SK-N-SH treated with all-trans-retinoic acid at 6 μM for 48 hours (cell line): Measurements from ENCODE around the gene AP1G2.

ENCODE experiments used
- ATAC-seq: fragments of 200-7000 bp; cut with Tn5 transposase; 3 replicates; pipeline ENCODE4 v1.9.1; 2020; ENCODE audit warnings: mild to moderate bottlenecking, moderate library complexity
- ARNTL ChIP-seq: fragments of 450-650 bp; formaldehyde crosslinking; IDR thresholded peaks from 2 replicates; pipeline ENCODE4 v1.5.0; 2020; ENCODE audit warnings: low read depth, mild to moderate bottlenecking, moderate library complexity, borderline replicate concordance
- BACH2 ChIP-seq: fragments of 250-450 bp; sonication (Bioruptor Pico); IDR thresholded peaks from 2 replicates; pipeline ENCODE4 v1.9.0; 2021; ENCODE audit warnings: mild to moderate bottlenecking, borderline replicate concordance
- CREB5 ChIP-seq: fragments of 250-450 bp; sonication (Bioruptor Pico); IDR thresholded peaks from 2 replicates; pipeline ENCODE4 v1.5.1; 2020; ENCODE audit warnings: low read depth, mild to moderate bottlenecking, moderate library complexity
- CSDC2 ChIP-seq: fragments of 250-450 bp; sonication (Bioruptor Pico); IDR thresholded peaks from 2 replicates; pipeline ENCODE4 v1.5.0; 2020; ENCODE audit warnings: mild to moderate bottlenecking, moderate library complexity
- CSRNP3 ChIP-seq: fragments of 250-450 bp; sonication (Bioruptor Pico); IDR thresholded peaks from 2 replicates; pipeline ENCODE4 v1.5.1; 2021; ENCODE audit warnings: mild to moderate bottlenecking, moderate library complexity
- ISL1 ChIP-seq: fragments of 250-450 bp; sonication (Bioruptor Pico); IDR thresholded peaks from 2 replicates; pipeline ENCODE4 v2.1.2; 2022; ENCODE audit warnings: mild to moderate bottlenecking, moderate library complexity
- OSR1 ChIP-seq: fragments of 250-450 bp; sonication (Bioruptor Pico); IDR thresholded peaks from 2 replicates; pipeline ENCODE4 v1.8.0; 2022; ENCODE audit warnings: moderate library complexity, mild to moderate bottlenecking, inconsistent platforms
- PATZ1 ChIP-seq: fragments of 250-450 bp; sonication (Bioruptor Pico); IDR thresholded peaks from 2 replicates; pipeline ENCODE4 v1.8.0; 2020; ENCODE audit warnings: mild to moderate bottlenecking, moderate library complexity, borderline replicate concordance
- PPARA ChIP-seq: fragments of 250-450 bp; sonication (Bioruptor Pico); IDR thresholded peaks from 2 replicates; pipeline ENCODE4 v1.5.0; 2020; ENCODE audit warnings: mild to moderate bottlenecking, borderline replicate concordance
- RARB ChIP-seq: fragments of 250-450 bp; sonication (Bioruptor Pico); IDR thresholded peaks from 2 replicates; pipeline ENCODE4 v1.8.0; 2021; ENCODE audit warnings: mild to moderate bottlenecking, moderate library complexity
- SNAI2 ChIP-seq: fragments of 250-450 bp; sonication (Bioruptor Pico); IDR thresholded peaks from 2 replicates; pipeline ENCODE4 v1.5.0; 2020; ENCODE audit warnings: mild to moderate bottlenecking, moderate library complexity
- TCF4 ChIP-seq: fragments of 250-450 bp; sonication (Bioruptor Pico); IDR thresholded peaks from 2 replicates; pipeline ENCODE4 v1.8.0; 2021; ENCODE audit warnings: mild to moderate bottlenecking, moderate library complexity, borderline replicate concordance
- TOX ChIP-seq: fragments of 250-450 bp; sonication (Bioruptor Pico); IDR thresholded peaks from 2 replicates; pipeline ENCODE4 v1.8.0; 2021; ENCODE audit warnings: mild to moderate bottlenecking, moderate library complexity, borderline replicate concordance
- ZC3H10 ChIP-seq: fragments of 250-450 bp; sonication (Bioruptor Pico); IDR thresholded peaks from 2 replicates; pipeline ENCODE4 v1.5.1; 2021; ENCODE audit warnings: mild to moderate bottlenecking, moderate library complexity
- ZFP3 ChIP-seq: fragments of 250-450 bp; sonication (Bioruptor Pico); IDR thresholded peaks from 2 replicates; pipeline ENCODE4 v1.5.0; 2020; ENCODE audit warnings: mild to moderate bottlenecking, moderate library complexity
- ZFP30 ChIP-seq: fragments of 450-650 bp; formaldehyde crosslinking; IDR thresholded peaks from 2 replicates; pipeline ENCODE4 v1.5.0; 2022; ENCODE audit warnings: mild to moderate bottlenecking, moderate library complexity
- ZNF565 ChIP-seq: fragments of 450-650 bp; formaldehyde crosslinking; conservative IDR thresholded peaks from 2 replicates; pipeline ENCODE4 v1.5.0; 2020; ENCODE audit warnings: low read depth, mild to moderate bottlenecking, moderate library complexity
- ZNF8 ChIP-seq: fragments of 450-650 bp; formaldehyde crosslinking; IDR thresholded peaks from 2 replicates; pipeline ENCODE4 v1.5.0; 2020; ENCODE audit warnings: mild to moderate bottlenecking, moderate library complexity

AP1G2 gene

GRCh38 chr14:23559010-23559925 is 8.3 kb downstream of the AP1G2 start:
- ATAC-seq, result no peak
- no peak for TF ChIP-seq SNAI2 (CRISPR knock-in tag)
- TF ChIP-seq RARB (CRISPR knock-in tag), result no peak

GRCh38 chr14:23558346-23559009 is 9.1 kb downstream of the AP1G2 start:
- TF ChIP-seq ZFP30 (CRISPR knock-in tag) (no peak), TCF4 (CRISPR knock-in tag) (no peak), TOX (CRISPR knock-in tag) (no peak), ZC3H10 (CRISPR knock-in tag) (no peak), CREB5 (CRISPR knock-in tag) (no peak)
- ATAC-seq, result no peak

- no peak for TF ChIP-seq ZNF565 (CRISPR knock-in tag)
- TF ChIP-seq ARNTL, result no peak
- no peak for TF ChIP-seq CSRNP3 (CRISPR knock-in tag)
- no peak for TF ChIP-seq CSDC2 (CRISPR knock-in tag)
- no peak for TF ChIP-seq ZNF8 (CRISPR knock-in tag)
- no peak for TF ChIP-seq SNAI2 (CRISPR knock-in tag)
- TF ChIP-seq TOX (CRISPR knock-in tag), result no peak
- no peak for TF ChIP-seq CREB5 (CRISPR knock-in tag)
- TF ChIP-seq TCF4 (CRISPR knock-in tag), result no peak
- TF ChIP-seq PATZ1, result no peak
- no peak for TF ChIP-seq RARB (CRISPR knock-in tag)
- ATAC-seq, result no peak
These were observed 9.6 kb downstream of the AP1G2 start for GRCh38 chr14:23557946-23558345.

- no peak for ATAC-seq
- TF ChIP-seq SNAI2 (CRISPR knock-in tag) (no peak), OSR1 (CRISPR knock-in tag) (no peak), TOX (CRISPR knock-in tag) (no peak), ZFP3 (no peak), CREB5 (CRISPR knock-in tag) (no peak), CSRNP3 (CRISPR knock-in tag) (no peak), ARNTL (no peak), PATZ1 (no peak), ISL1 (CRISPR knock-in tag) (no peak), TCF4 (CRISPR knock-in tag) (no peak), ZC3H10 (CRISPR knock-in tag) (no peak), PPARA (CRISPR knock-in tag) (no peak), BACH2 (CRISPR knock-in tag) (no peak), ZFP30 (CRISPR knock-in tag) (no peak), ZNF565 (CRISPR knock-in tag) (no peak)
These were observed 10.1 kb downstream of the AP1G2 start for GRCh38 chr14:23557521-23557920.
